Head of caudate nucleus (tissue), 42 donors: ENCODE measurements around the gene BSND.

Source experiments
- DNase-seq, 42 donors: peaks; one replicate each; pipeline versions ENCODE4 v3.0.0 to v3.0.0-alpha.2; 2020 to 2021; ENCODE audit warnings: mixed read lengths in 7 of 42
- intact Hi-C: fragments of 100-400 bp; cut with DNase I; formaldehyde crosslinking; loops from one replicate; pipeline ENCODE4 v1.15.0; 2022

BSND gene

DNA sequence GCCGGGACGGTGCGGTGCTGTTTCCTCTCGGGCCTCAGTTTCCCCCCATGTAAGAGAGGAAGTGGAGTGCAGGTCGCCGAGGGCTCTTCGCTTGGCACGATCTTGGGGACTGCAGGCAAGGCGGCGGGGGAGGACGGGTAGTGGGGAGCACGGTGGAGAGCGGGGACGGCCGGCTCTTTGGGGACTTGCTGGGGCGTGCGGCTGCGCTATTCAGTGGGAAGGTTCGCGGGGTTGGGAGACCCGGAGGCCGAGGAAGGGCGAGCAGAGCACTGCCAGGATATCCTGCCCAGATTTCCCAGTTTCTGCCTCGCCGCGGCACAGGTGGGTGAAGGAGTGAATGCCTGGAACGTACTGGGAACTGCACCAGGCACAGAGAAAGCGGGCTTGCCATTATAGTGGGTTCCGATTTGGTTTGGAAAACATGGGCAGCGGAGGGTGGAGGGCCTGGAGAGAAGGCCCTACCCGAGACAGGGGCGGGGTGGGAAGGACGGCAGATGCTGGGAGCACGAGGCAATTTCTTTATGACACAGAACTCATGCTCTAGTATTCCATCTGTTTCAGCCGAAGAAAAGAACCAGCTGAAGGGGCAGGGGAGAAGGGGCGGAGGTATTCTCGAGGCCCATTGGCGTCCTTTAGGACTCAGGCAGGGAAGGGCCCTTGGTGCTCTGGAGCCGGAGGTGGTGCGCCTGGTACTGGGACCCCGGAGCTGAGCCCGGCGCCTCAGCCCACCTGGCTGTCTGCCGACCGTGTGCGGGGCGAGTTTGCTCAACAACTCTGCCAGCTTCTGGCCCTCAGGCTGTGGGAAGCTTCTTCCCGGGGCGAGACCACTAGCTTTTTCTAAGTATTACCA, 41.6 kb downstream of the BSND start:
- peak in 1 of 42 donors; percentile 34 for DNase-seq
- intact Hi-C loops: no loop called here

DNA sequence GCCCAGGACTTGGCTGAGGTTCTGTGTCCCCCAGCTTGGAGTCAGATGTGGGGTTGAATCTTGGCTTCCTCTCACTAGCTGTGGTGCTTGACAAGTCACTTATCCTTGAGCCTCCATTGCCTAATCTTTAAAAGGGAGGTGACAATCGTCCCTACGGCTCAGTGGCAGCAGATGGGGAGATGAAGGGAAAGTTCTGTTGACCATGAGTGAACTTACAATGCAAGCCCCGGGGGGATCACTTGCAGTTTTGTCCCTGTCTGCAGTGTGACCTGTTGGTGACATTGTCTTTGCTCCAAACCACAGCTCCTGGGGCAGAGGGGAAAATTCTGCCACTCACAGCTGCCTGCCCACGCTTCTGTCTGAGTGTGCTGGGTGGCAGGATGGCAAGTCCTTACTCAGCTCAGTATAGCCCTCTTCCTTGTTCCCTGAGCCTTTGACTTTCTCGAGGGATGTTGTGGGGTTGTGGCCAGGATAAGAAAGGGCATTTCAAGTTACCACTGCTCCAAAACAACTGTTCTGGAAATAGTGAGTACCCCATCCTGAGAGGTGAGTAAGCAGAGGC, 42.3 kb downstream of the BSND start:
- intact Hi-C loops: no loop called here
- no peak for DNase-seq

DNA sequence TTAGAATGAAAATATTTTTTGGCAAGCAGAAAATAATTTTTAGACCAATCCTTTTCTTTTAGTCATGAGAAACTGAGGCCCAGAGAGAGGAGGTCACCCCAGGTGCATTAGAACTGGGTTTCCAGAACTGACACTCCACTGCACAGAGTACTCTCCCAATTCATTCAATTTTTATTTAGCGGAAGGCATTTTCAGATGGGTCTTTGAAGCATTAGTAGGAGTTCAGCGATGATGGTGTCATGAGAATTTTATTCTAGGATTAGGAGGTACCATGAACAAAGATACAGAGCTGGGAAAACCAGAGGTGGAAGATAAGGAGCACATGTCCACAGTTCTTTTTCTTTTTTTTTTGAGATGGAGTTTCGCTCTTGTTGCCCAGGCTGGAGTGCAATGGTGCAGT, 42.9 kb downstream of the BSND start:
- DNase-seq: no peak
- intact Hi-C loops: no loop called here

DNA sequence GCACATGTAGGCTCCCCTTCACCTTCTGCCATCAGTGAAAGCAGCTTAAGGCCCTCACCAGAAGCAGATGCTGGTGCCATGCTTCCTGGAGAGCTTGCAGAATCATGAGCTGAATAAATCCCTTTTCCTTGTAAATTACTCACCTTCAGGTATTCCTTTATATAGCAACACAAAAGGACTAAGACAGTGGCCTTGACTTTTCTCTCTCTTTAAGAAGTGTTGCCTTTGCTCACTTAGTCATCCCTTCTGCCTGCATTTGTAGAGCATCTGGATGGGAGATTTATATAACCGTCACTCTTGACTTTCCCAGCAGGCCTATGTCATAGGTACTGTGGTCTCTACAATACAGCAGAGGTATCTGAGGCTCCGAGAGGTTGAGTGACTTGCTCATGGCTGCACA, 44.3 kb downstream of the BSND start:
- intact Hi-C loops: no loop called here
- no peak for DNase-seq

DNA sequence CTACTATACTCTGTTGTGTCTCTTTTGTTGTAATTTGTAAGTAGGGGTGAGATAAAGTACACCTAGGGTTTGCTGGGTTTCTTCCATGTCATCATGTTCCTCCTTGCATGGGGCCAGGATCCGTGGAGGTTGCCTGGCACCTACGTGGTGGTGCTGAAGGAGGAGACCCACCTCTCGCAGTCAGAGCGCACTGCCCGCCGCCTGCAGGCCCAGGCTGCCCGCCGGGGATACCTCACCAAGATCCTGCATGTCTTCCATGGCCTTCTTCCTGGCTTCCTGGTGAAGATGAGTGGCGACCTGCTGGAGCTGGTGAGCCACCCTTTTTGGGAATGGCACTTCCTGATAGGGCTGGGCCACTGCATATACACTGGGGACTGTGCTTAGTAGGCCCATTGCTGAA, 45.0 kb downstream of the BSND start:
- intact Hi-C loops: no loop called here
- no peak for DNase-seq

DNA sequence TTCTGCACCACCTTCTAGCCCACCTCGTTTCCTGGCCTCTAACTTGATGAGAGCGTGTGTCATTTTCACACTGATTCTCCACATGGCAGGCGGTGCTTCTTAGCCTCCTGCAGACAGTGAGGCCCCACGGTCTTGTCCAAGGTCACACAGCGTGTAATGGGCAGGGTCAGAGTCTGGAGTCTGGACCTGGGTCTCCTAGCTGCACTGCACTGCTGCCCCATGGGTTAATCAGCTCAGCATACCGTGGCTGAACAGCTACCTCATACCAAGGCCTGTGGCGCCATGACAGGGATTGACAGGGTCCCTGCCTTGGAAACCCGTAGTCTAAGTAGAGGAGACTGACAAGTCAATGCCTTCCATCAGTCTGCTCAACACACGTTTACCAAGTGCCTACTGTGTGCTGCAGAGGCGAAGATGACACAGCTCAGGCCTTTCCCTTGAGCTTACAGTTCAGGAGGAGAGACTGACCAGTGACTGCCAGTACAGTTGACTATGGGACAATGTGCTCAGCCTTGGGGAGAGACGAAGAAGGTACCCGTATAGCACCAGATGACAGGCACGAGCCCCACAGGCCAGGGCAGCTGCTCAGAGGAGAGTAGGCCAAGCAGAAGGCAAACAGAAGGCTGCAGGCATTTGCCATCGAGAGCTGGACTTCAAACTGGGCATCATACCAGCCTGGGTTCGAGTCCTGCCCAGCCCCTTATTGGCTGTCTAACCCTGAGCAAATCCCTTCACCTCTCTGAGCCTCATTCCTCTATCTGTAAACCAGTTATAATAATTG, 46.1 kb downstream of the BSND start:
- no peak for DNase-seq
- intact Hi-C loops: no loop called here

DNA sequence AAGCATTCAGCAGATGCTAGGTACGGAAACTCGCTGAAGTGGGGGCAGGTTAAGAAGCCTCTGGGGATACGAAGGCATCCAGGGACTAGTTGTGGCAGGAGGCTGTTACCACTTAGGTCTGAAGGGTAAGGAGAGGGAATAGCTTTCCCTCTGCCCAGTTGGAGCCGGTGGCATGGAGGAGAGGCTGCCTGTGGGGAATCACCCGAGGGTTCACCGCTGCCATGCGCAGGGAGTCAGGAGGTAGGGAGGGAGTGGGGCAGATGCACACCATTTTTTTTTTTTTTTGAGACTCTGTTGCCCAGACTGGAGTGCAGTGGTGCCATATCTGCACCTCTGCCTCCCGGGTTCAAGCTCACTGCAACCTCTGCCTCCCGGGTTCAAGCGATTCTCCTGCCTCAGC, 46.7 kb downstream of the BSND start:
- intact Hi-C loops: no loop called here
- no peak for DNase-seq

DNA sequence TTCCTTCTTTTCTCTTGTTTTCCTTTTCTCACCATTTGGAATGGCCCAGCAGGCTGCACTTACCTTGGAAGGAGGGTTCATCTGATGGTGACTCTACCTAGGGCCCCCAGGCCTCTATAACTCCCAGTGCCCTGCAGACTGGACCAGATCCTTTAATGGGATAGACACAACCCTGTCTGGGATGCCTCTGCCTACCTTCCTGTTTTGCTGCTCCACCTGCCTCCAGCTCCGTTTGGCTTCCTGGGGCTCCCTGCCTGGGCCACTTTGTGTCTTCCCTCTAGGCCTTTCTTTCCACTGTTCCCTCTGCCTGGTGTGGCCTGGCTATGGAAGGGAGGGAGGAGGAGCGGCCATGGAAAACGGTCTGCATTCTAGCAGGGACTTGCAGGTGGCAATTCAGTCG, 48.1 kb downstream of the BSND start:
- intact Hi-C loops: no loop called here
- no peak for DNase-seq

DNA sequence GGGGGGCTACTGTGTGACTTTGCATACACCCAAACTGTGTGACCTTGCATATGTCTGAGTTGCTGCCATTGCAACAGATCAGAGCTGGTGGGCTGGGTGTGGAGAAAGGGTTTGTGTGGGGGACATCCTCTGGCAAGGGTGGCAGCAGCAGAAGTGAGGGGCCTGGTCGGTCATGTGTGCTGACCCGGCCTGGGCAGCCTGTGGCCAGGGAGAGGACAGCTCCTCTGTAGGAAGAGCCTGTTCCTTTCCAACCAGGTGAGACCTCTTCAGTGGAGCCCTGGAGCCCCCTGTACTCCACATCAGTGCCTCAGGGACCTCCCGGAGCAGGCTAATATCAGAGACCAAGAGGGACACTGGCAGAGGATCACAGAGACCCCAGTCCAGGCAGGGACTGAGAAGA, 48.9 kb downstream of the BSND start:
- DNase-seq: peak in 1 of 42 donors; percentile 13
- intact Hi-C loops: no loop called here

DNA sequence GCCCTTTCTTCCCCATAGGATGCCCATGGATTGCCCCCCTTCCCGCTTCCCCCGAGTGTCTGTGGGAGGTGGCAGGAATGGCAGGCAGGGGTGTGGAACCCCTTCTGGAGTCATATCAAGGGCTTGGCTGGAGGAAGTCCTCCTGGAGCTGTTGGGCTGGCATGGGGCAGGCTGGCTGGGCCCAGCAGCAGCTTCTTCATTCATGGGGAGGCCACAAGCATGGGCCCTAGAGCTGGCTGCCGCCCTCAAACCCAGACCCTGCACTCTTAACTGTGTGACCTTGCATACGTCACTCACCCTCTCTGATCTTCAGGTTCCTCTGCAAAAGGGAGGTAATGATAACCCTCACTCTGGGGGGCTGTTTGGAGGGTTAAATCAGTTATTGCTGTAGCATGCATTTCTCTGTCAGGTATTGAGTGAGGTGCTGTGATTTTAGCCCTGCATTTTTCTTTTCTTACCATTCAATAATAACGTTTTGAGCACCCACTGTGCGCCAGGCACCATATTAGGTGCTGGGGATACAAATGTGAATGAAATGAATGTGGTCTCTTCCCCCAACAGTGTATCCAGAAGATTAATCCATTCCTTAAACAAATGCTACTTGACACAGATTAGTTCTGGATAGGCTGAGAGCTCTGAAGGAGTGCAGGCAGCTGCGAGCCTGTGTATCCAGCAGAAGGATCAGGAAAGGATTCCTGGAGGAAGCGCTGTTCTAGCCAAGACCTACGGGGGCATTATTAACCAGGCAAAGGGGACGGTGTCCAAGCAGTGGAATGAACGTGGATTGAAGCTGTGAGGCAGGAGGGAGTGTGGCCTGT, 49.9 kb downstream of the BSND start:
- peak in 1 of 42 donors; percentile 21 for DNase-seq

DNA sequence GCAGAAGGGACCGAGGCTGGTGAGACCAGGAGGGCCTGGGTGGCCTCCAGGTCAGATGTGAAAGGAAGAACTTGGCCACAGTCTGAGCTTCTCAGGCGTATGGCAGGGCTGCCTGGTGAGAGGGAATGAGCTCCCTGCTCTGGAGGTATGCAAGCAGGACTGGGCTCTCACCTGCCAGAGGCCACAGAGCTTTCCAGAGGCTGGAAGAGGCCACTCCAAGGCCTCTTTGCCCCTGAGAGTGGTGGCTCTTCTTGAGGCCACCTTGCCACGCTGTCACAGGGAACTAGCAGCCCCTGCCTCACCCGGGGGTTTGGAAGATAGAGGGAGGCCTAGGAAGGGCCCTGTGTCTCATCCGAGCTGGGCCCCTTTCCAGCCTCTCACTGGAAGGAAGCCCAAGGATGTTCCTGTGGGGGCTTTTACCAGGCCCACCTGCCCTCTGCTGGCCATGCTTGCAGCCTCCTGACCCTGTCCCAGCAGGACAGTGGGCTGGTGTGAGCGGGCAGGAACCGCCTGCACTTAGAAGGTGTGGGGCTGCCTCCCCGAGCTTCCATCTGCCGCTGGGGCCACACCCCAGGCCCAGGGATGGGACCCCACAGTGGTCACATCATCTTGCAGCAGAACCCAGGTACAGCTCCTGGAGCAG, 50.7 kb downstream of the BSND start:
- intact Hi-C loops: no loop called here
- DNase-seq: peak in 1 of 42 donors; percentile 29

More for the DNA sequence above, 49.9 kb downstream of the BSND start:
- intact Hi-C loops: no loop called here

DNA sequence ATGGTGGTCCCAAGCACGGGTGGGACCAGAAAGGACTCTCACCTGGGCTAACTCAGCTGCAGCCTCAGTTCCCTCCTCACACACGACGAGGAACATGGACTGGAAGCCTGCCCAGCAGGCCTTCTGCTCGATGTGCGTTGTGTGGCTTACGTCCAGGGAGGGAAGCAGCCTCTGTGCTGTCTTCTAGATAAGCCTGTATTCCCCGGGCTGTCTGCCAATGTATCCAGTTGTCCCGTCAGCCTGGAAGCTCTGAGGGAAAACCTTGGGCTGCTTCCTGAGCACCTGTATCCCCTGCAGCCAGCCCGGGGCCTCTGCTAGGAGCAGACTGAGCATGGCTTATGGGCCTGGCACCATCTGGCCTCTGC, 51.2 kb downstream of the BSND start:
- DNase-seq: peak in 1 of 42 donors; percentile 32
- intact Hi-C loops: no loop called here

DNA sequence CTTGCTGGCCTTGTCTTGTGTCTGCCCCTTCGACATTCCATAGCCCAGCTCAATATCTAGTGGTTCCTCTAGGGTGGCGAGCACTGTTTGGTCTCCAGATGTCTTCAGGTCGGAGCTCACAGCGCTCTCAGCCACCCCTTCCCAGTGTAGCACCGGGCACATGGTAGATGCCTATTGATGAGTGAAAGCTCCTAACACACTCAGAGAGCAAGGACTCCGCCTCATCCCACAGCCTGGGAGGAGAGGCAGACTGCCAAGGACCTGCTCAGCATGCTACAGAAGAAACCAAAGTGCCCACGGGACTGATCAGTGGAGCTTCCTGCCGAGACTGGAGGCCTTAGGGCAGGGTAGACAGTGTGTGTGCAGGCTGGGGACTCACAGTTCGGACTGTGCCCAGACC, 51.5 kb downstream of the BSND start:
- DNase-seq: peak in 5 of 42 donors; percentile 7 to 45 (median 34)
- intact Hi-C loops: no loop called here

DNA sequence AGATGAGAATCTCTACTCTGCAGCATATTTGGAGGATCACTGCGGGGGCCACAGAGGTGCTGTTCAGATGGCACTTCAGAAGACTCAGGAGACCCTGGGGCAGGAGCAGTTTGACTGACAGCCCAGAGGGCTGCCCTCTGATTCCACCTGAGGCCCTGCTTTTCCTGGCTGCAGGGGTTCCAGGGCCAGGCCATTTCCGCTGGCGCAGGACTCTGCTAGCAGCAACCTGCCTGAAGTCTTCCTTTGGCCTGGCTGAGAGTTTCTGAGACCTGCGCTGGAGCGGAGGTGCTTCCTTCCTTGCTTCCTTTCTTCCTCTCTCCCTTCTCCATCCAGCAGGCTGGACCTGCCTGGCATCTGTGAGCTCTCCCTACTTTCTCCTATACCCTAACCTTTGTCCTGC, 52.4 kb downstream of the BSND start:
- intact Hi-C loops: no loop called here
- DNase-seq: peak in 1 of 42 donors; percentile 16

DNA sequence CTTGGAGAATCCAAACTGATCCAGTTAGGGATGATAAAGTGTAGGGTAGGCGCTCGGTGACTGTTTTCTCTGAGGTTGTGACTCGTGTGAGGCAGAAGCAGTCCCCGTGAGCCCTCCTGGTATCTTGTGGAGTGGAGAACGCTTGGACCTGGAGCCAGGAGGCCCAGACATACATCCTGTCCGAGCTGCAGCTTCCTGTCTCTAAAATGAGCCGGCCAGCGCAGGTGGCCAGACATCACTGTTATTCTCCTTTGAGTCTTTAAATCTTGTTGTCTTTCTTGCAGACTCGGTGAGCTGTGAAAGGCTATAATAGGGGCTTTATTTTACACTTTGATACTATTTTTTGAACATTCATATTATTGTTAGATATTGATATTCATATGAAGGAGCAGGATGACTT, 52.9 kb downstream of the BSND start:
- intact Hi-C loops: no loop called here
- DNase-seq: peak in 1 of 42 donors; percentile 23

DNA sequence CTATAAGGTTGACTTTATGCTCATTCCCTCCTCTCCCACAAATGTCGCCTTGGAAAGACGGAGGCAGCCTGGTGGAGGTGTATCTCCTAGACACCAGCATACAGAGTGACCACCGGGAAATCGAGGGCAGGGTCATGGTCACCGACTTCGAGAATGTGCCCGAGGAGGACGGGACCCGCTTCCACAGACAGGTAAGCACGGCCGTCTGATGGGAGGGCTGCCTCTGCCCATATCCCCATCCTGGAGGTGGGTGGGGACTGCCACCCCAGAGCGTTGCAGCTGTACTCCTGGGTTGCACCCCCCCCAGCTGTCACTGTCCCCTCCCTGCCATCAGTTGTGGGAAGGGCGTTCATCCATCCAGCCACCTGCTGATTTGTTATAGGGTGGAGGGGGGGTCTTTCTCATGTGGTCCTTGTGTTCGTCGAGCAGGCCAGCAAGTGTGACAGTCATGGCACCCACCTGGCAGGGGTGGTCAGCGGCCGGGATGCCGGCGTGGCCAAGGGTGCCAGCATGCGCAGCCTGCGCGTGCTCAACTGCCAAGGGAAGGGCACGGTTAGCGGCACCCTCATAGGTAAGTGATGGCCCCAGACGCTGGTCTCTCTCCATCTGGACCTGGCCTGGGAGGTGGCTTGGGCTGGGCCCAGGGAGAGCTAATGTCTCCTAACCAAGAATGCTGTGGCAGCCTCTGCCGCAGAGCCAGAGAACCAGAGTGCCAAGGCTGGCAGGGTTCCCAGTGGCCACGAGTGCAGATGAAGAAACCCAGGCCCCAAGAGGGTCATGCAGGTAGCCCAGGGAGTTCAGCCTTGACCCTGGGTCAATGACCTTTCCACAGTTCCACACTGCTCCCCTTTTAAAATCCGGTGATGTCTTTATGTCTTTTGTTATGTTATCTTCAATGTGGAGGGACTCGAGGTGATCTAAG, 53.7 kb downstream of the BSND start:
- peak in 1 of 42 donors; percentile 34 for DNase-seq
- intact Hi-C loops: no loop called here

DNA sequence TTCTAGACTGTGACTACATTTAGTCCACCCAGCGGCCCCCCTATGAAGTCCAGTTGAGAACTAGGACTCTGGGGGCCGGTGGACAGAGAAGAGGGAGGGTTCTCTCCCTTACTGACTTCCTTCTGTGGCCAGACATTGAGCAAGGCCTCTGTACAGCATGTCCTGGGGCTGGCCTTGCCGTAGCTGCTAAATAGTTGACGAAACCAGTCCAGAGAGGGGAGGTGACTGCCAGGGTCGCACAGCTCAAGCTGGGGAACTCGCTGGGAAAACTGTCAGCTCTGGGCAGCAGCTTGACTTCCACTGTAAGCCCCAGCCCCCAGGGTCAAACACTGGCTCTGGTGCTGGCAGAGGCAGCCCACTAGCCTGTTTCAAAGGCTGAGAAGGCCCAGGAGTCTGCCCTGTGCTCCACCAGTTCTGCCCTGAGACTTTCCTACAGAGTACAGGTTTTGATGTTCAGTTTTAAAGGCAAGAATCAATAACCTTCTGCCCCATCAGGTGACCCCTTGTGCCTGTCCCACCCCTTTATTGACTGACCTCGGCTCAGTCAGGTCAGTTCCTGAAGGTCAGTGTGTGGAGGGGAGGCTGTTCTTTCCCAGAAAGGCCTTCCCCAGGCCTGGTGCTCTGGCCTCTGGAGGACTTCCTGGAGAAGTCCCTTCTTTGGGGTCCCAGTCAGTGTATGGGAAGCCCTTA, 54.7 kb downstream of the BSND start:
- DNase-seq: peak in 3 of 42 donors; percentile 23 to 42 (median 25)
- intact Hi-C loops: no loop called here
